Upper lobe of left lung (tissue), 6 donors: Measurements from ENCODE around the gene HIVEP2. TPM values are rescaled to one million over a fixed set of nuclear protein-coding genes. Genes with fewer than 3 reads are reported as not detected.

Source experiments
- ATAC-seq, 2 donors: fragments of 200-7000 bp; cut with Tn5 transposase; one replicate each; pipeline ENCODE4 v1.9.1; 2022; ENCODE audit warnings: mild to moderate bottlenecking in 2 of 2, moderate library complexity in 2 of 2; ENCODE audit not compliant: low FRiP score in 2 of 2
- DNase-seq, 2 donors: peaks; one replicate each; pipeline ENCODE4 v3.0.0-alpha.2; 2019 to 2020
- H3K27ac ChIP-seq, 4 donors: fragments of 200-600 bp; sonication (generic); one replicate each; pipeline ENCODE4 v1.5.1; 2016 to 2019
- H3K27me3 ChIP-seq, 4 donors: fragments of 200-600 bp; sonication (generic); one replicate each; pipeline ENCODE4 v1.5.1; 2017 to 2019
- H3K36me3 ChIP-seq, 4 donors: fragments of 200-600 bp; sonication (generic); one replicate each; pipeline ENCODE4 v1.5.1; 2016 to 2019
- H3K4me1 ChIP-seq, 4 donors: fragments of 200-600 bp; sonication (generic); one replicate each; pipeline ENCODE4 v1.5.1; 2018 to 2019
- H3K4me3 ChIP-seq, 4 donors: fragments of 200-600 bp; sonication (generic); one replicate each; pipeline ENCODE4 v1.5.1; 2017 to 2019; ENCODE audit warnings: mild to moderate bottlenecking in 2 of 4, moderate library complexity in 1 of 4
- H3K9me3 ChIP-seq, 4 donors: fragments of 200-600 bp; sonication (generic); one replicate each; pipeline ENCODE4 v1.5.1; 2018 to 2019
- EP300 ChIP-seq, 4 donors: sonication (generic); formaldehyde crosslinking; IDR thresholded peaks; one replicate each; pipeline ENCODE4 v1.5.1; 2017; ENCODE audit warnings: antibody characterized with exemption in 4 of 4, control low read depth in 2 of 4
- POLR2A ChIP-seq, 4 donors: fragments of 450-650 bp; IDR thresholded peaks; one replicate each; pipeline ENCODE4 v1.5.1; 2016 to 2017; ENCODE audit warnings: antibody characterized with exemption in 4 of 4, mild to moderate bottlenecking in 2 of 4
- POLR2AphosphoS5 ChIP-seq, 2 donors: sonication (generic); formaldehyde crosslinking; IDR thresholded peaks; one replicate each; pipeline ENCODE4 v1.5.1; 2017; ENCODE audit warnings: antibody characterized with exemption in 2 of 2
- WGBS, 2 donors: methylation state at CpG; one replicate each; pipeline ENCODE4 v1.1.5; 2017 to 2018; 5-methylcytosine and 5-hydroxymethylcytosine counted together
- total RNA-seq, 6 donors: library from RNA; depleted of rRNA in 4 of 6; stranded (reverse); fragments of >200 nt in 4 of 6; gene quantifications; one replicate each; pipeline versions ENCODE4 v1.1.0 to v1.2.1, GENCODE V29; 2016 to 2021
- TF ChIP-seq, protein P1 (sequence below), 6 experiments: fragments of 450-650 bp in 4 of 6; fragments of 200-600 bp in 2 of 6; sonication (generic) in 2 of 6; IDR thresholded peaks; one replicate each; pipeline ENCODE4 v1.5.1; 2016 to 2019; ENCODE audit warnings: antibody characterized with exemption in 6 of 6
- donor health status: DM: no; HTN: no; CAD: no; lungs with moderate emphysema.
- donor health status: DM: no; HTN: yes; CAD: no; lungs with severe emphysema.

The HIVEP2 gene
- total RNA-seq, 6 donors from 2014 or later = 10.4 to 32.5 (median 19.6) TPM

DNA sequence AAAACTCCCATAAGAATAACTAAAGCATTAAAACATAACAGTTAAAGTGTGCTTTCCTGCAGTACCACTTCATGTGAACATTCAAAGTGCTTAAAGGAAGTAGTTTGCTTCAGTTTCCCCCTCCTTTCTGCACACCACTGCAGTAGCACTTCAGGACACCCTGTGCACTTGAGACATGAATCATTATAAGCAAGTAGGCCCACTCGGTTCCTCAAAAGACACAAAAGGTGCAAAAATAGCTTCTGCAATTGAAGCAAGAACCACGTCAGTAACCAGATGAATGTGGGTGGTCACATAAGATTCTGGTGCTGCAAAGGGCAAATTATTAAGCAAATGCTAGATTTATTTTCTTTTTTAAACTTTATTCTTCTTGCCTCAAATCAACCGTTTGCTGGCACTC is 160.6 kb downstream of the HIVEP2 start:
- Histone ChIP-seq H3K4me3 (no peak overlapping the region), H3K27ac (no peak overlapping the region), H3K36me3 (peaks cover 0 to under 1% (median 0%) of the 10 kb centered on the region in 4 donors), H3K4me1 (no peaks in the 10 kb centered on the region), H3K27me3 (no peaks in the 10 kb centered on the region), H3K9me3 (no peaks in the 10 kb centered on the region)
- ATAC-seq (peak; percentile 68 to 73), DNase-seq (peak in 1 of 2 donors; percentile 66)
- TF ChIP-seq, protein P1, sequence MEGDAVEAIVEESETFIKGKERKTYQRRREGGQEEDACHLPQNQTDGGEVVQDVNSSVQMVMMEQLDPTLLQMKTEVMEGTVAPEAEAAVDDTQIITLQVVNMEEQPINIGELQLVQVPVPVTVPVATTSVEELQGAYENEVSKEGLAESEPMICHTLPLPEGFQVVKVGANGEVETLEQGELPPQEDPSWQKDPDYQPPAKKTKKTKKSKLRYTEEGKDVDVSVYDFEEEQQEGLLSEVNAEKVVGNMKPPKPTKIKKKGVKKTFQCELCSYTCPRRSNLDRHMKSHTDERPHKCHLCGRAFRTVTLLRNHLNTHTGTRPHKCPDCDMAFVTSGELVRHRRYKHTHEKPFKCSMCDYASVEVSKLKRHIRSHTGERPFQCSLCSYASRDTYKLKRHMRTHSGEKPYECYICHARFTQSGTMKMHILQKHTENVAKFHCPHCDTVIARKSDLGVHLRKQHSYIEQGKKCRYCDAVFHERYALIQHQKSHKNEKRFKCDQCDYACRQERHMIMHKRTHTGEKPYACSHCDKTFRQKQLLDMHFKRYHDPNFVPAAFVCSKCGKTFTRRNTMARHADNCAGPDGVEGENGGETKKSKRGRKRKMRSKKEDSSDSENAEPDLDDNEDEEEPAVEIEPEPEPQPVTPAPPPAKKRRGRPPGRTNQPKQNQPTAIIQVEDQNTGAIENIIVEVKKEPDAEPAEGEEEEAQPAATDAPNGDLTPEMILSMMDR (IDR thresholded peaks at IDR 0.05) = no peak
- TF ChIP-seq EP300 (IDR thresholded peaks at IDR 0.05) = peak in 2 of 4 donors; percentile 37 to 92
- TF ChIP-seq POLR2AphosphoS5 (IDR thresholded peaks at IDR 0.05) = peak; percentile 26 to 60
- 44 to 52% methylated on average over 3 of the region's 3 CpGs for whole genome bisulfite sequencing, 2 donors

DNA sequence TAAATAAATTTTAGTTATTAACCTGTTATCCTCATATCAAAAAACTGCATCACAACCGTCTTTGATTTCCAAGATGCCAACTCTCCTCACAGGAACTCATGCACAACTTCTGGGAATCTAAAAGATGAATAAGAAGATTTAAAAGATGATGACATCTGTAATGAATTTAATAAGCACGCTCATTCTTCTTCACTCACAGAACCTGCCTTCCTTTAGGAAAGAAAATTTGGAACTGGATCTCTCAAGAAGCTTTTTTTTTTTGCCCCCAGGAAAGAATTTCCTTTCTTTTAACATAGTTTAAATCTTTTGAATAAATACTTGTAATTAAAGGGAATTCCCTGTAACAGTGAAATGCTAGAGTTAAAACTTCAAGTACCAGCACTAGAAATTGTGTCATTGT is 161.5 kb downstream of the HIVEP2 start:
- peaks cover 0 to 4% (median 0%) of the 10 kb centered on the region in 4 donors for H3K36me3 ChIP-seq
- H3K27me3 ChIP-seq = no peaks in the 10 kb centered on the region
- TF ChIP-seq, protein P1 (IDR thresholded peaks at IDR 0.05) = no peak
- no peak for TF ChIP-seq EP300 (IDR thresholded peaks at IDR 0.05)
- no peak for TF ChIP-seq POLR2AphosphoS5 (IDR thresholded peaks at IDR 0.05)
- TF ChIP-seq POLR2A (IDR thresholded peaks at IDR 0.05) = no peak
- no peaks in the 10 kb centered on the region for H3K4me1 ChIP-seq
- H3K4me3 ChIP-seq = no peak overlapping the region
- 59 to 90% methylated on average over 2 of the region's 2 CpGs for WGBS, 2 donors
- H3K27ac ChIP-seq = no peak overlapping the region
- DNase-seq (no peak), ATAC-seq (no peak)
- no peaks in the 10 kb centered on the region for H3K9me3 ChIP-seq

GRCh38 chr6:142781129-142781528 is 163.8 kb downstream of the HIVEP2 start:
- TF ChIP-seq POLR2AphosphoS5 (IDR thresholded peaks at IDR 0.05) = no peak
- TF ChIP-seq EP300 (IDR thresholded peaks at IDR 0.05) = no peak
- TF ChIP-seq, protein P1 (IDR thresholded peaks at IDR 0.05) = no peak
- TF ChIP-seq POLR2A (IDR thresholded peaks at IDR 0.05) = no peak
- H3K4me1 ChIP-seq = no peaks in the 10 kb centered on the region
- no peak for ATAC-seq
- H3K27ac ChIP-seq = no peak overlapping the region
- WGBS, 2 donors = 90 to 95% methylated on average over 3 of the region's 3 CpGs
- no peaks in the 10 kb centered on the region for H3K9me3 ChIP-seq
- no peak for DNase-seq
- peaks cover 0 to 4% (median 0%) of the 10 kb centered on the region in 4 donors for H3K36me3 ChIP-seq
- no peaks in the 10 kb centered on the region for H3K27me3 ChIP-seq
- no peak overlapping the region for H3K4me3 ChIP-seq

DNA sequence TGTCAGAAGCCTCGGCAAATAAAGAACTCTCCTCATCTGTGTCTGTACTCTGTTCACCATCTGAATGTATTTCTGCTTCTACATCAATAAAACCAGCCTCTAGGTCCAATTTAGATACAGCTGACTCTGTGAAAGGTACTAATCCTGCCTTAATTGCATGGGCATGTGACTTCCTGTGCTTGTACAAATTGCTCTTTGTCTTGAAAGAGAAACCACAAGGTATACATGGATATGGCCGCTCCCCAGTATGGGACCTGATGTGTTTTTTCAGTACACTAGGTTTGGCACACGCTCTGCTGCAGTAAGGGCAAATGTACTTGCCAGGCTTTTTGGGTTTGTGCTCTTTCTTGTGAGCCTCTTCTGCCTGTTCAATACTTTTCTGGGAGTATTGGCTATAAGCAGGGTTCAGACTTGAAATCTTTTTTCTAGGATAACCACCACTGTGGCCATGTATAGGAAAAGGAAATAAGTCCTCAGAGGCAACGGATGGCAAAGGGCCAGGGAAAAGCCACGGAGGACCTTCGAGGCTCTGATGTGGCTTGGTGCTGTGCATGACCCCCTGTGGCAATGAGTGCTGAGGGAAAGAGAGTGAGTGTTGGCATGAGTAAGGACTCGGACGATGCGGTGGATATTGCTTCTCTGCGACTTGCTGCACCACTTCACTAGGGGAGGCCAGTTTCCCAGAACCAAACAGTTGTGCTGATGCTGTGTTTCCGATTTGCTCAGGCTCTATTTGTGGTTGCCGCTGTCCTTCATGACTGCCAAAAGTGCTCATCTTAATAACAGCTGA is 170.9 kb downstream of the HIVEP2 start:
- ATAC-seq (peak in 1 of 2 donors; percentile 22), DNase-seq (no peak)
- WGBS, 2 donors = 84 to 94% methylated on average over 12 of the region's 12 CpGs
- H3K9me3 ChIP-seq = no peaks in the 10 kb centered on the region
- H3K27me3 ChIP-seq = no peaks in the 10 kb centered on the region
- H3K4me1 ChIP-seq = no peaks in the 10 kb centered on the region
- H3K36me3 ChIP-seq = peaks cover 0 to 53% (median 24%) of the 10 kb centered on the region in 4 donors
- H3K4me3 ChIP-seq = no peak overlapping the region
- H3K27ac ChIP-seq = no peak overlapping the region
- TF ChIP-seq, protein P1 (IDR thresholded peaks at IDR 0.05) = no peak
- TF ChIP-seq POLR2AphosphoS5 (IDR thresholded peaks at IDR 0.05) = no peak
- no peak for TF ChIP-seq EP300 (IDR thresholded peaks at IDR 0.05)
- no peak for TF ChIP-seq POLR2A (IDR thresholded peaks at IDR 0.05)
